ENCODE results near the gene FGF7. TPM values are rescaled to one million over a fixed set of nuclear protein-coding genes. Genes with fewer than 3 reads are reported as not detected.
A peak's percentile ranks its signal among the peaks of the same experiment; 100 is the strongest.
"Not testable (repeated sequence)": the region's sequence is repeated elsewhere in the genome, so short reads cannot be mapped to it uniquely, and the experiment has no call there.

The FGF7 gene
- total and polyA plus RNA-seq, 2 experiments from 2014 or later, result 0.03 to 0.08 TPM

GRCh38 chr15:49468481-49468839 is 45.4 kb downstream of the FGF7 start (continued):
- TF ChIP-seq ZNF462 (CRISPR knock-in tag; IDR thresholded peaks at IDR 0.05) (no peak), CREB1 (CRISPR knock-in tag; IDR thresholded peaks at IDR 0.05; ENCODE audit: low read depth) (no peak)

DNA sequence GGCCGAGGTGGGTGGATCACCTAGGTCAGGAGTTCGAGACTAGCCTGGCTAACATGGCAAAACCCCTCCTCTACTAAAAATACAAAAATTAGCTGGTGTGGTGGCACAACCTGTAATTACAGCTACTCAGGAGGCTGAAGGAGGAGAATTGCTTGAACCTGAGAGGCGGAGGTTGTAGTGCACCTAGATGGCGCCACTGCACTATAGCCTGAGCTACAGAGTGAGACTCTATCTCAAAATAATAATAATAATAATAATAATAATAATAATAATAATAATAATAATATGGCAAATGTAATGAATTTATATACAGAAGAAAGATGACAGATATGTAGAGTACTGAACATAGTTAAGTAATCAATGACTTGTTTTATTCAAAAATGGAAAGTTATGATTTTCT is 48.2 kb downstream of the FGF7 start:
- not testable (repeated sequence) for H3K4me2 ChIP-seq; H3K36me3 Mint-ChIP-seq (ENCODE audit: low read depth)

More for the DNA sequence above, 48.2 kb downstream of the FGF7 start:
- not testable (repeated sequence) for H3F3A ChIP-seq (replicated peaks; ENCODE audit: low read depth); H3K27me3 Mint-ChIP-seq (ENCODE audit: insufficient read depth, low read depth, poor library complexity); H2AFZ ChIP-seq; H4K20me1 ChIP-seq (replicated peaks; ENCODE audit: insufficient read depth); H3K9me2 ChIP-seq (ENCODE audit: insufficient read depth); H3K79me2 ChIP-seq (replicated peaks; ENCODE audit: insufficient read depth); H3K4me3 ChIP-seq; H3K4me3 Mint-ChIP-seq; H3K9me3 Mint-ChIP-seq; H3K27ac Mint-ChIP-seq; H3K27me3 ChIP-seq (ENCODE audit: insufficient read depth); H3K4me1 Mint-ChIP-seq; H3K27ac ChIP-seq (ENCODE audit: low read depth); H3K36me3 ChIP-seq (ENCODE audit: insufficient read depth); H3K4me1 ChIP-seq (ENCODE audit: insufficient read depth)
- DNase-seq (ENCODE audit: low spot score) (peak; percentile 69), ATAC-seq (peak; percentile 59)
- TF ChIP-seq, protein P1, sequence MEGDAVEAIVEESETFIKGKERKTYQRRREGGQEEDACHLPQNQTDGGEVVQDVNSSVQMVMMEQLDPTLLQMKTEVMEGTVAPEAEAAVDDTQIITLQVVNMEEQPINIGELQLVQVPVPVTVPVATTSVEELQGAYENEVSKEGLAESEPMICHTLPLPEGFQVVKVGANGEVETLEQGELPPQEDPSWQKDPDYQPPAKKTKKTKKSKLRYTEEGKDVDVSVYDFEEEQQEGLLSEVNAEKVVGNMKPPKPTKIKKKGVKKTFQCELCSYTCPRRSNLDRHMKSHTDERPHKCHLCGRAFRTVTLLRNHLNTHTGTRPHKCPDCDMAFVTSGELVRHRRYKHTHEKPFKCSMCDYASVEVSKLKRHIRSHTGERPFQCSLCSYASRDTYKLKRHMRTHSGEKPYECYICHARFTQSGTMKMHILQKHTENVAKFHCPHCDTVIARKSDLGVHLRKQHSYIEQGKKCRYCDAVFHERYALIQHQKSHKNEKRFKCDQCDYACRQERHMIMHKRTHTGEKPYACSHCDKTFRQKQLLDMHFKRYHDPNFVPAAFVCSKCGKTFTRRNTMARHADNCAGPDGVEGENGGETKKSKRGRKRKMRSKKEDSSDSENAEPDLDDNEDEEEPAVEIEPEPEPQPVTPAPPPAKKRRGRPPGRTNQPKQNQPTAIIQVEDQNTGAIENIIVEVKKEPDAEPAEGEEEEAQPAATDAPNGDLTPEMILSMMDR (conservative IDR thresholded peaks at IDR 0.05; ENCODE audit: low read depth in 2 of 2), result peak; percentile 49 to 72
